GM23338 (cell line): Measurements from ENCODE around the gene PARD3. TPM values are rescaled to one million over a fixed set of nuclear protein-coding genes. Genes with fewer than 3 reads are reported as not detected.

Experiments
- ATAC-seq: fragments of 200-7000 bp; cut with Tn5 transposase; 3 replicates; pipeline ENCODE4 v1.9.1; 2020
- DNase-seq: peaks from one replicate; pipeline ENCODE4 v3.0.0-alpha.2; 2015; ENCODE audit warnings: low spot score
- H2AFZ ChIP-seq: fragments of 200-600 bp; sonication (generic); 2 replicates; pipeline ENCODE4 v1.8.0; 2016; ENCODE audit warnings: antibody characterized with exemption, mild to moderate bottlenecking, moderate library complexity
- H3F3A ChIP-seq: fragments of 200-600 bp; sonication (generic); replicated peaks from 2 replicates; pipeline ENCODE4 v1.8.0; 2017; ENCODE audit warnings: antibody characterized with exemption, mixed run types, low read depth
- H3K27ac ChIP-seq: fragments of 200-600 bp; sonication (generic); 2 replicates; pipeline ENCODE4 v1.6.1; 2016; ENCODE audit warnings: low read depth
- H3K27me3 ChIP-seq: fragments of 200-600 bp; sonication (generic); 2 replicates; pipeline ENCODE4 v1.8.0; 2016; ENCODE audit warnings: mild to moderate bottlenecking, mixed run types, moderate library complexity; ENCODE audit not compliant: insufficient read depth
- H3K36me3 ChIP-seq: fragments of 200-600 bp; sonication (generic); 2 replicates; pipeline ENCODE4 v1.8.0; 2016; ENCODE audit warnings: mild to moderate bottlenecking; ENCODE audit not compliant: insufficient read depth
- H3K4me1 ChIP-seq: fragments of 200-600 bp; sonication (generic); 2 replicates; pipeline ENCODE4 v1.8.0; 2016; ENCODE audit warnings: mild to moderate bottlenecking, moderate library complexity; ENCODE audit not compliant: insufficient read depth
- H3K4me2 ChIP-seq: fragments of 200-600 bp; sonication (generic); 2 replicates; pipeline ENCODE4 v1.7.1; 2017; ENCODE audit warnings: mixed run types
- H3K4me3 ChIP-seq: fragments of 200-600 bp; sonication (generic); 2 replicates; pipeline ENCODE4 v1.6.1; 2016; ENCODE audit warnings: mixed run types
- H3K79me2 ChIP-seq: fragments of 200-600 bp; sonication (generic); replicated peaks from 2 replicates; pipeline ENCODE4 v1.8.0; 2017; ENCODE audit warnings: mild to moderate bottlenecking; ENCODE audit not compliant: insufficient read depth
- H3K9me2 ChIP-seq: fragments of 200-600 bp; sonication (generic); 2 replicates; pipeline ENCODE4 v1.8.0; 2017; ENCODE audit not compliant: insufficient read depth
- H4K20me1 ChIP-seq: fragments of 200-600 bp; sonication (generic); replicated peaks from 2 replicates; pipeline ENCODE4 v1.8.0; 2017; ENCODE audit warnings: mild to moderate bottlenecking; ENCODE audit not compliant: insufficient read depth
- H3K27ac Mint-ChIP-seq: 2 replicates; pipeline ENCODE4 v1.8.0; 2020; ENCODE audit warnings: inconsistent platforms, mild to moderate bottlenecking, moderate library complexity, mixed read lengths
- H3K27me3 Mint-ChIP-seq: 3 replicates; pipeline ENCODE4 v1.8.0; 2022; ENCODE audit warnings: low read depth, mild to moderate bottlenecking, moderate library complexity, mixed read lengths, inconsistent platforms; ENCODE audit not compliant: insufficient read depth, poor library complexity
- H3K36me3 Mint-ChIP-seq: 3 replicates; pipeline ENCODE4 v1.8.0; 2021; ENCODE audit warnings: low read depth, mild to moderate bottlenecking, inconsistent platforms, moderate library complexity, mixed read lengths
- H3K4me1 Mint-ChIP-seq: 3 replicates; pipeline ENCODE4 v1.8.0; 2020; ENCODE audit warnings: mild to moderate bottlenecking, inconsistent platforms, mixed read lengths
- H3K4me3 Mint-ChIP-seq: 3 replicates; pipeline ENCODE4 v1.8.0; 2021; ENCODE audit warnings: moderate library complexity, mild to moderate bottlenecking, inconsistent platforms, mixed read lengths
- H3K9me3 Mint-ChIP-seq: 3 replicates; pipeline ENCODE4 v1.8.0; 2020; ENCODE audit warnings: moderate library complexity, mild to moderate bottlenecking, inconsistent platforms, mixed read lengths
- CREB1 ChIP-seq: fragments of 250-450 bp; sonication (Bioruptor Pico); IDR thresholded peaks from 2 replicates; pipeline ENCODE4 v1.5.0; 2020; ENCODE audit warnings: low read depth, mild to moderate bottlenecking, moderate library complexity
- CTCF ChIP-seq, 2 experiments: fragments of 200-600 bp in 1 of 2; sonication (generic) in 1 of 2; conservative IDR thresholded peaks; 2 replicates each; pipeline versions ENCODE4 v1.5.1 to v1.6.1; 2016 to 2017; ENCODE audit warnings: antibody characterized with exemption in 2 of 2, low read depth in 2 of 2, mild to moderate bottlenecking in 2 of 2, moderate library complexity in 1 of 2
- ETS1 ChIP-seq: IDR thresholded peaks from 2 replicates; pipeline ENCODE4 v1.6.1; 2016; ENCODE audit warnings: antibody characterized with exemption
- EZH2 ChIP-seq: fragments of 200-600 bp; sonication (generic); IDR thresholded peaks from one replicate; pipeline ENCODE4 v1.8.0; 2017; ENCODE audit warnings: antibody characterized with exemption, mild to moderate bottlenecking, low read depth; ENCODE audit not compliant: unreplicated experiment
- EZH2phosphoT487 ChIP-seq: fragments of 200-600 bp; sonication (generic); IDR thresholded peaks from one replicate; pipeline ENCODE4 v1.8.1; 2018; ENCODE audit warnings: antibody characterized with exemption; ENCODE audit not compliant: unreplicated experiment
- NANOG ChIP-seq: IDR thresholded peaks from 2 replicates; pipeline ENCODE4 v1.6.1; 2016; ENCODE audit warnings: antibody characterized with exemption, borderline replicate concordance
- POLR2AphosphoS5 ChIP-seq: IDR thresholded peaks from 2 replicates; pipeline ENCODE4 v1.6.1; 2016; ENCODE audit warnings: antibody characterized with exemption, low read depth
- STAT1 ChIP-seq: IDR thresholded peaks from one replicate; pipeline ENCODE4 v1.6.1; 2016; ENCODE audit warnings: antibody characterized with exemption; ENCODE audit not compliant: unreplicated experiment
- ZNF114 ChIP-seq: fragments of 250-450 bp; sonication (Bioruptor Pico); IDR thresholded peaks from 2 replicates; pipeline ENCODE4 v1.5.0; 2020; ENCODE audit warnings: mild to moderate bottlenecking, moderate library complexity
- ZNF331 ChIP-seq: fragments of 250-450 bp; sonication (Bioruptor Pico); IDR thresholded peaks from 2 replicates; pipeline ENCODE4 v1.5.0; 2020; ENCODE audit warnings: low read depth, mild to moderate bottlenecking, moderate library complexity
- ZNF462 ChIP-seq: fragments of 250-450 bp; sonication (Bioruptor Pico); IDR thresholded peaks from 2 replicates; pipeline ENCODE4 v1.5.0; 2020; ENCODE audit warnings: mild to moderate bottlenecking, moderate library complexity
- polyA plus RNA-seq: library from polyadenylated mRNA; unstranded; fragments of >200 nt; fragmentation: Nextera tagmentation; extraction: Ambion mirVana; gene quantifications from 2 replicates; pipeline ENCODE4 v1.2.1, GENCODE V29; 2016
- total RNA-seq: library from RNA; depleted of rRNA; stranded (reverse); fragments of >200 nt; shearing (Covaris generic); gene quantifications from 2 replicates; pipeline ENCODE4 v1.2.3, GENCODE V29; 2014

Gene PARD3
- total and polyA plus RNA-seq, 2 experiments from 2014 or later, result 30.2 to 51.4 TPM

GRCh38 chr10:34593930-34594329, 221.2 kb downstream of the PARD3 start (continued):
- TF ChIP-seq ZNF462 (CRISPR knock-in tag) (no peak), STAT1 (no peak), EZH2 (no peak), NANOG (no peak)

GRCh38 chr10:34593374-34593890, 221.7 kb downstream of the PARD3 start:
- H3K9me3 Mint-ChIP-seq, result no peaks in the 10 kb centered on the region
- no peak overlapping the region for H3K4me3 ChIP-seq
- no peaks in the 10 kb centered on the region for H3K27me3 Mint-ChIP-seq
- peaks cover 24% of the 10 kb centered on the region for H3K4me1 Mint-ChIP-seq
- peaks cover 3% of the 10 kb centered on the region; the same call in 1 of the 2 replicates for H4K20me1 ChIP-seq
- no peak overlapping the region for H3K4me3 Mint-ChIP-seq
- no peak overlapping the region for H2AFZ ChIP-seq
- H3K36me3 Mint-ChIP-seq, result no peaks in the 10 kb centered on the region; the same call in 2 of the 3 replicates
- no peaks in the 10 kb centered on the region for H3K9me2 ChIP-seq
- ATAC-seq, result no peak
- no peaks in the 10 kb centered on the region for H3K36me3 ChIP-seq
- H3K27ac Mint-ChIP-seq, result no peak overlapping the region
- no peak overlapping the region for H3K27ac ChIP-seq
- H3K4me2 ChIP-seq, result no peak overlapping the region
- H3K79me2 ChIP-seq, result peaks cover 70% of the 10 kb centered on the region
- DNase-seq, result no peak
- no peaks in the 10 kb centered on the region for H3K27me3 ChIP-seq
- H3F3A ChIP-seq, result no peaks in the 10 kb centered on the region
- H3K4me1 ChIP-seq, result 0 out of 2 replicates have a peak, but pooled peaks cover 9% of the 10 kb centered on the region
- TF ChIP-seq CREB1 (CRISPR knock-in tag), result no peak
- no peak for TF ChIP-seq ETS1
- no peak for TF ChIP-seq EZH2phosphoT487
- TF ChIP-seq POLR2AphosphoS5, result no peak
- no peak for TF ChIP-seq ZNF331
- no peak for TF ChIP-seq ZNF114
- no peak for TF ChIP-seq CTCF (conservative IDR thresholded peaks at IDR 0.05; ENCODE audit: low read depth in 2 of 2)
